Measurements from ENCODE around the gene TRMT112. TPM values are rescaled to one million over a fixed set of nuclear protein-coding genes. Genes with fewer than 3 reads are reported as not detected.

The TRMT112 gene
- total RNA-seq, result 100 to 1,000 TPM; 145 to 154 TPM

DNA sequence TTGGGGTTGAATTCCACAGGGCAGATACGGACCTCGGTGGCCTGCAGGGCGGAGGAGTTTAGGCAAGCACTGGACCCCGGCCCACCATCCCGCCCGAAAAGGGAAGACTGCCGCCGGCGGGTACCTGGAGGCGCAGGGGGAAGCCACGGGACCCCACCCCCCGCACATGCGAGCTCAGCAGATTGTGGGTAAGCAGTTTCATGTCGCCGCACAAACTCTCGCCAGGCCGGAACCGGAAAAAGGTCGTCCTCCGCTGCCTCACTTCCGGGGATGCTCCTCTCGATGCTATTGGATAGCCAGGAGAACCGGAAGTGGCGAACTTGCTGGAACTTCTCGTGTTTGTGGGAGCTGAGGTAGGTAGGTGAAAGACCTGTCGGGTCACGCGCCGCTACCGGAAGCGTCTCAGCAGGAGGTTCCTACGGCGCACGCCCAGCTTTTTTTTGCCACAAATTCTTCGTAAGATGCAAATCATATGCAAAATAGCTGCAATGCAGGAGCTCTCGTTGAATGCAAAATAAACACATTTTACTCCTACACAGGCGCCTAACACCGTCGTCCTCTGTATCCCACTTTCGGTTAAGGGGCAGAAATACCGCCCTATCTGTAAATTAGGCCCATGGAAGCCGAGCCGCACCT lies at the start of gene TRMT112:
TSS of gene TRMT112 (minus strand) at position 235 of the 636 bp plus-strand sequence. CDS start at position 202, 33 bp downstream.
- DNase-seq, result peak; percentile 94 to 98

DNA sequence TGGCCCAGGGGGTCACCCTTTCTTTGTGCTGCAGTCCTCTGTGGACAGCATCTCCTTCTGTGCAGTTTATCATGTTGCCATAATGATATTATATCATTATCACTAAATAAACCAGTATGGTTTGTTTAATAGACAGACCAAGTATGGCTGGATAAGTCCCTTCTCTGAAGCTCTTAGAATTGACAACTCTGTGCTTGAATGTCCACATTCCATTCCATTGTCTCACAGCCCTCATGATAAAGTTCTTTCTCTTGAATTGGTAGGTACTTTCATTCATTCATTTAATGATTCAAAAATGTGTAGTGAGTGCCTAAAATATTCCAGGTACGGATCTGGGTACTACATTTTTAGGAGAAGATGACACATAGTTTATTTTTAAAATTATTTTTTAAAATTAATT lies 49.4 kb upstream of the TRMT112 start:
- DNase-seq, result no peak
- Mint-ChIP-seq H3K4me3 (no peak overlapping the region), H3K9me3 (no peaks in the 10 kb centered on the region), H3K4me1 (ENCODE audit: low read depth) (peaks cover 5% of the 10 kb centered on the region), H3K27me3 (ENCODE audit: low read depth) (no peaks in the 10 kb centered on the region), H3K27ac (no peak overlapping the region), H3K36me3 (ENCODE audit: insufficient read depth in 2 of 2) (peaks cover 2 to 15% of the 10 kb centered on the region in 2 donors)
- no peak for ATAC-seq (replicated peaks in 1 of 2)

More for the DNA sequence above, at the start of gene TRMT112:
- Mint-ChIP-seq H3K4me3 (peak within 1 kb of the TSS; percentile 88 to 92), H3K27me3 (ENCODE audit: low read depth) (no peaks in the 10 kb centered on the region), H3K4me1 (ENCODE audit: low read depth) (peaks cover 68% of the 10 kb centered on the region), H3K27ac (peak within 1 kb of the TSS; percentile 98), H3K9me3 (no peaks in the 10 kb centered on the region), H3K36me3 (ENCODE audit: insufficient read depth in 2 of 2) (peaks cover 9% of the 10 kb centered on the region in 2 donors)
- peak; percentile 79 to 84 for ATAC-seq (replicated peaks in 1 of 2)

- Mint-ChIP-seq H3K4me3 (no peak overlapping the region), H3K27ac (no peak overlapping the region), H3K36me3 (ENCODE audit: insufficient read depth in 2 of 2) (peaks cover 2 to 13% of the 10 kb centered on the region in 2 donors), H3K9me3 (no peaks in the 10 kb centered on the region), H3K4me1 (ENCODE audit: low read depth) (peaks cover 24% of the 10 kb centered on the region), H3K27me3 (ENCODE audit: low read depth) (no peaks in the 10 kb centered on the region)
- ATAC-seq (replicated peaks in 1 of 2) (no peak), DNase-seq (no peak)
These were observed 47.6 kb upstream of the TRMT112 start for GRCh38 chr11:64364911-64365310.

- no peak for DNase-seq
- H3K4me1 Mint-ChIP-seq (ENCODE audit: low read depth), result peaks cover 29% of the 10 kb centered on the region
- no peak for ATAC-seq (replicated peaks in 1 of 2)
- peaks cover 2 to 11% of the 10 kb centered on the region in 2 donors for H3K36me3 Mint-ChIP-seq (ENCODE audit: insufficient read depth in 2 of 2)
- H3K27me3 Mint-ChIP-seq (ENCODE audit: low read depth), result no peaks in the 10 kb centered on the region
- no peaks in the 10 kb centered on the region for H3K9me3 Mint-ChIP-seq
- H3K27ac Mint-ChIP-seq, result no peak overlapping the region
- no peak overlapping the region for H3K4me3 Mint-ChIP-seq
These were observed 47.1 kb upstream of the TRMT112 start for GRCh38 chr11:64364435-64364834.

GRCh38 chr11:64362339-64362738 lies 45.0 kb upstream of the TRMT112 start:
- no peak overlapping the region for H3K4me3 Mint-ChIP-seq
- H3K9me3 Mint-ChIP-seq, result no peaks in the 10 kb centered on the region
- peaks cover 39% of the 10 kb centered on the region for H3K4me1 Mint-ChIP-seq (ENCODE audit: low read depth)
- no peak for DNase-seq
- peaks cover 2 to 7% of the 10 kb centered on the region in 2 donors for H3K36me3 Mint-ChIP-seq (ENCODE audit: insufficient read depth in 2 of 2)
- no peak overlapping the region for H3K27ac Mint-ChIP-seq
- H3K27me3 Mint-ChIP-seq (ENCODE audit: low read depth), result no peaks in the 10 kb centered on the region
- ATAC-seq (replicated peaks in 1 of 2), result no peak

DNA sequence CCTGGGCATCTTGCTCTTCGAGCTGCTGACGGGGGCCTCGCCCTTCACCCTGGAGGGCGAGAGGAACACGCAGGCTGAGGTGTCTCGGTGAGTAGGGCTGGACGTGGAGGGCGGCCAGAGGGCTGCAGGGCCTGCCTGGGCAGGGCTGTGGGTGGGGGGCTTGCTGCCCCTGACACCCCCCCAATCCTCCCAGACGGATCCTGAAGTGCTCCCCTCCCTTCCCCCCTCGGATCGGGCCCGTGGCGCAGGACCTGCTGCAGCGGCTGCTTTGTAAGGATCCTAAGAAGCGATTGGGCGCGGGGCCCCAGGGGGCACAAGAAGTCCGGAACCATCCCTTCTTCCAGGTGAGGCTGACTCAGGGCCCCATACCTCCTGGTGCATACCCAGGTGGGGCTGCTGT lies 44.3 kb upstream of the TRMT112 start:
- Mint-ChIP-seq H3K4me1 (ENCODE audit: low read depth) (peaks cover 41% of the 10 kb centered on the region), H3K36me3 (ENCODE audit: insufficient read depth in 2 of 2) (peaks cover 2 to 5% of the 10 kb centered on the region in 2 donors), H3K27me3 (ENCODE audit: low read depth) (no peaks in the 10 kb centered on the region), H3K9me3 (no peaks in the 10 kb centered on the region), H3K4me3 (no peak overlapping the region), H3K27ac (no peak overlapping the region)
- no peak for ATAC-seq (replicated peaks in 1 of 2)
- DNase-seq, result no peak

DNA sequence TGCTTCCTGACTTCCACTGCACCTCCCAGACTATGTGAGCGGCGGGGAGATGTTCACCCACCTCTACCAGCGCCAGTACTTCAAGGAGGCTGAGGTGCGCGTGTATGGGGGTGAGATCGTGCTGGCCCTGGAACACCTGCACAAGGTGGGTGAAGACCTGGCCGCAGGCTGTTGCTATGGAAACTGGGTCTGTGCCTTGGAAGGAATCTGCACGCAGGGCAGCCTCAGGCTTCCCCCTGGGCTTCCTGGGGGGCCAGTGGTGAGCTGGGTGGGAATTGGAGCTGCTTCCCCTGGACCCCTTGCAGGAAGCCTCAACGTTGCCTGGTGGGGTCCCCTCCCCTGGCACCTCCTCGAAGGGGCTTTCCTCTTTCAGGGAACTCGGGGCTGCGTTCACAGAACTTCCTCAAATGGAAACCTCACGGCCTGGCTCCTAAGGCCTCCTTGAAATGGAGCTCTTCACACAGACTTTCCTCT lies 43.1 kb upstream of the TRMT112 start:
- Mint-ChIP-seq H3K27ac (no peak overlapping the region), H3K4me3 (peak overlapping the region; percentile 86 to 92), H3K27me3 (ENCODE audit: low read depth) (no peaks in the 10 kb centered on the region), H3K9me3 (no peaks in the 10 kb centered on the region), H3K36me3 (ENCODE audit: insufficient read depth in 2 of 2) (peaks cover 0 to 2% of the 10 kb centered on the region in 2 donors), H3K4me1 (ENCODE audit: low read depth) (peaks cover 46% of the 10 kb centered on the region)
- ATAC-seq (replicated peaks in 1 of 2), result no peak
- DNase-seq, result no peak

DNA sequence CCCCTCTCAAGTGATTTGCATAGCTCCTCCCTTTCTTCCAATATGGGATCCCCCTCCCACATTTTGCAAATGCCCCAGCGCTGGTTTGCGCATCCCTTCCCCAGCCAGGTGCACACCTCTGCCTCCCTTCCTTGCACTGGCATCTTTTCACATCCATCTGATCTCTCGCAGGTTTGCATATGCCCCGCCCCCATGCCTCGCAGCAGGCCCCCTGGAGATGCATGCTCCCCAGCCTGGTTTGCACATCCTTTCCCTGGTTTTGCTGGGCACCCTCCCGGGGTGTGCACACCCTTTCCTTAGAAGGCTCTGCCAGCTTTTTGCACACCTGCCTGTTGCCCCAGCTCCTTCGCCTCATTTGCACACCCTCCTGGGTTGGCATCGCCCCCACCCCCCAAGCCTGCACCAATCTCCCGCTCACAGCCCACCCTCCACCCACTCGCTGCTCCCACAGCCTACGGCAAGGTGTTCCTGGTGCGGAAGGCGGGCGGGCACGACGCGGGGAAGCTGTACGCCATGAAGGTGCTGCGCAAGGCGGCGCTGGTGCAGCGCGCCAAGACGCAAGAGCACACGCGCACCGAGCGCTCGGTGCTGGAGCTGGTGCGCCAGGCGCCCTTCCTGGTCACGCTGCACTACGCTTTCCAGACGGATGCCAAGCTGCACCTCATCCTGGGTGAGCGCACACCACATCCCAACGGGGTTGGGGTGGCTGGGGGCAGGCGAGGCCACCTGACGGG lies 42.5 kb upstream of the TRMT112 start:
- Mint-ChIP-seq H3K9me3 (no peaks in the 10 kb centered on the region), H3K27ac (peak overlapping the region; percentile 79), H3K27me3 (ENCODE audit: low read depth) (no peaks in the 10 kb centered on the region), H3K36me3 (ENCODE audit: insufficient read depth in 2 of 2) (peaks cover 0 to 2% of the 10 kb centered on the region in 2 donors), H3K4me3 (peak overlapping the region; percentile 86 to 92), H3K4me1 (ENCODE audit: low read depth) (peaks cover 52% of the 10 kb centered on the region)
- DNase-seq (peak; percentile 27 to 48), ATAC-seq (replicated peaks in 1 of 2) (no peak)

DNA sequence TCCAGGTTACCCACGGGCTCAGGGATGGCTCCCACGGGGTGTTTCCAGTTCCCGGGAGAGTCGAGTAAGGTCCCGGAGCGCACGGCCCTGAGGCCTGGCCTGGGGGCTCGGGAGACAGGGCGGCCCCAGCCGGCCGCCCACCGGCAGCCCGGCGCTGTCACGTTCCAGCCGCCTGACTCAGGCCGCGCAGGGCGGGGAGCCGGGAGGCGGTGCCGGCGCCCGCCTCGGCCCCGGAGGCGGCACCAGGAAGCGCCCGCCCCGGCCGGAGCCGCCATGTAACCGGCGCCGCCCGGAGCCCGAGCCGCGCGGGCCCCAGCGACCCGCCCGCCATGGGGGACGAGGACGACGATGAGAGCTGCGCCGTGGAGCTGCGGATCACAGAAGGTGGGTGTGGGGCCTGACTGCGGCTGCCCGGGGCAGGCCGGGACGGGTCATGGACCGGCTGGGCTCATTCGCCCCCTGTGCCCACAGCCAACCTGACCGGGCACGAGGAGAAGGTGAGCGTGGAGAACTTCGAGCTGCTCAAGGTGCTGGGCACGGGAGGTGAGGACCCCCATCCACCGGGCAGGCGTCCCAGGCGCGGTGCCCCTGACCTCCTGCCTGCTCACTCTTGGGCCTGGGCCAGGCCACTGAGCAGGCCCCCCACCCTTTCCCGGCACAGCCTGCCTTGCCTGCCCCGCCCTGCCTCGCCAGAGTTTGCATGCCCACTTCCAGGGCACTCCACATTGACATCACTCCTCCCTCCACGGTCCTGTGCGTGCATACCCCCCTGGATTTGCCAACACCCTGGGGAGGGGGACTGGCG lies 41.8 kb upstream of the TRMT112 start, which contains the start of gene RPS6KA4:
TSS of gene RPS6KA4 (plus strand) at position 256 of the 805 bp plus-strand sequence. CDS start at position 330, 74 bp downstream.
- H3K9me3 Mint-ChIP-seq, result no peaks in the 10 kb centered on the region
- ATAC-seq (replicated peaks in 1 of 2) (peak; percentile 84 to 85), DNase-seq (peak; percentile 67 to 79)
- H3K27me3 Mint-ChIP-seq (ENCODE audit: low read depth), result no peaks in the 10 kb centered on the region
- H3K4me1 Mint-ChIP-seq (ENCODE audit: low read depth), result peaks cover 53% of the 10 kb centered on the region
- peak within 1 kb of the TSS; percentile 81 for H3K27ac Mint-ChIP-seq
- peak within 1 kb of the TSS; percentile 86 to 92 for H3K4me3 Mint-ChIP-seq
- no peaks in the 10 kb centered on the region for H3K36me3 Mint-ChIP-seq (ENCODE audit: insufficient read depth in 2 of 2)

DNA sequence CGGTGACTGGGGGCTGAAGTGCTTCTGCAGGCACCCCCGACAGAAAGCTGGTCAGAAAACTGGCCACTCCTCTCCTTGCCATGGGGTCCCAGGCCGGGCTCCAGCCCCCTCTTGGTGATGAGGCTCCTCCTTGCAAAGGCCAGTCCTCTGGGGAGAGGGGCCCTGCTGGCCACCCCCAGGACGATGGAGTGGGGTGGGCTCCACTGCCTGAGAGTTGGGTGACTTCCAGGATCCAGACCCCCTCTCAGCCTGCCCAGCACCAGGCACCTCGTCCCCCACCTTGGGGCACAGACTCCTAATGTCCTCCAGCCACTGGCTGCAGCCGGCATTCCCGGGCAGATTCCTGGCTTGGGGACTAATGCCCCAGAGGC lies 41.2 kb upstream of the TRMT112 start:
- Mint-ChIP-seq H3K9me3 (no peaks in the 10 kb centered on the region), H3K27me3 (ENCODE audit: low read depth) (no peaks in the 10 kb centered on the region), H3K4me3 (peak overlapping the region; percentile 70 to 75), H3K4me1 (ENCODE audit: low read depth) (peaks cover 53% of the 10 kb centered on the region), H3K27ac (no peak overlapping the region), H3K36me3 (ENCODE audit: insufficient read depth in 2 of 2) (no peaks in the 10 kb centered on the region)
- DNase-seq, result no peak
- ATAC-seq (replicated peaks in 1 of 2), result no peak

DNA sequence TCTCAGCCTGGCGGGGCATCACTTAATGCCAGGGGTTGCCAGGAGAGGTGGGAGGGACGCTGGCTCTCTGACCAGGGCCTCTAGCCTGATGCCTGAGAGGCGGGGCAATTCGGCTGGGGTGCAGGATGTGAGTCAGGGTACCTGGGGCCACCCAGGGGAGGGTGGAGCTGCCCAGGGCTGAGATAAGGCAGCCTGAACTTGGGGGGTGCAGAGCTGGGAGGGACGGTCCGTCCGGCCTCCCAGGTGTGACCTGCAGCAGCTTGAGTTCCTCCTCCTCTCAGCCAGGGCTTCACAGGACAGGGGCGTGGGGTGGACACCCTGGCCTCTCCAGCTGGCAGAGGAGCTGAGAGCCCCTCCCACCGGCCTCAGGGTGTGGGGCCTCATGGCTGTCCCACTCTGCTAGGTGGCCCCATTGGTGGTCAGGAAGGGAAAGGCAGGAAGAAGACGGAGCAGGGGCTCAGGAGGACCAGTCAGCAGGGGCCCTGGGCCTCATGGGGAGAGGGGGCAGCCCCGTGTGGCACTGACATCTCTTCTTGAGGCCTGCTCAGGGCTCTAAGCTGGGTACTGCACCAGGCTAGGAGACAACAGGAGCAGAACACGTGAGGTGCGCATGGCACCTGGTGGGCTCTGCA lies 40.7 kb upstream of the TRMT112 start:
- Mint-ChIP-seq H3K27ac (peak overlapping the region; percentile 81), H3K36me3 (ENCODE audit: insufficient read depth in 2 of 2) (no peaks in the 10 kb centered on the region), H3K4me3 (peak overlapping the region; percentile 70 to 75), H3K9me3 (no peaks in the 10 kb centered on the region), H3K27me3 (ENCODE audit: low read depth) (no peaks in the 10 kb centered on the region), H3K4me1 (ENCODE audit: low read depth) (peaks cover 53% of the 10 kb centered on the region)
- DNase-seq, result peak; percentile 70 to 75
- peak; percentile 63 to 76 for ATAC-seq (replicated peaks in 1 of 2)

- H3K4me3 Mint-ChIP-seq, result peak overlapping the region; percentile 70 to 75
- H3K9me3 Mint-ChIP-seq, result no peaks in the 10 kb centered on the region
- H3K27me3 Mint-ChIP-seq (ENCODE audit: low read depth), result no peaks in the 10 kb centered on the region
- ATAC-seq (replicated peaks in 1 of 2) (peak in 1 of 2 donors; percentile 1), DNase-seq (no peak)
- H3K36me3 Mint-ChIP-seq (ENCODE audit: insufficient read depth in 2 of 2), result no peaks in the 10 kb centered on the region
- H3K27ac Mint-ChIP-seq, result peak overlapping the region; percentile 81
- peaks cover 53% of the 10 kb centered on the region for H3K4me1 Mint-ChIP-seq (ENCODE audit: low read depth)
These were observed 40.1 kb upstream of the TRMT112 start for GRCh38 chr11:64357446-64357845.

All from activated T-cell treated with anti-CD3 and anti-CD28 coated beads, Interleukin-2, amount 50 U/mL, for 72 hours (primary cell).